HG03280 (cell line): ENCODE results near the gene CDK14.
A peak's percentile ranks its signal among the peaks of the same experiment; 100 is the strongest.

Experiments used
- ATAC-seq: cut with Tn5 transposase; IDR thresholded peaks from one replicate; pipeline ENCODE4 v1.9.1; 2021; ENCODE audit warnings: mild to moderate bottlenecking, moderate library complexity; ENCODE audit not compliant: unreplicated experiment

The CDK14 gene

DNA sequence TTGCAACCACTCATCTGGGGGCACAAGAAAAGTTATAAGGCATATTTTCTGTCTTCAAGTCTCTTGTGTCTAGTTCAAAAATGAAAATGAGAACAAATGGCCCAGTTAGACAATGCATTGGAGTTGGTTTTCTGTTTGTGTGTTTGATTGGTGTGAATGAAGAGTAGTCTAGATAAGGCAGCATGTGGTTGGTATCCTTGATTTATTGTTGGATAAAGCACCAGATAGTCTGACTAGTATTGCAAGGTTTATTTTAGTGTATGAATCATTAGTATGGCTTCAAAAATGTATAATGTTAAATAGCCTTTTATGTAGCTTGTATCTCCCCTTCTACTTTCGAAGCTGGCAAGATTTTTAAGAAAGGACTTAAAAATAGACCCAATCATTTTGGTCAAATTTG is 237.3 kb downstream of the CDK14 start:
- no peak for ATAC-seq

GRCh38 chr7:90834771-90835170 is 238.7 kb downstream of the CDK14 start:
- no peak for ATAC-seq

GRCh38 chr7:90835861-90836260 is 239.7 kb downstream of the CDK14 start:
- ATAC-seq = no peak

GRCh38 chr7:90836937-90837336 is 240.8 kb downstream of the CDK14 start:
- no peak for ATAC-seq

DNA sequence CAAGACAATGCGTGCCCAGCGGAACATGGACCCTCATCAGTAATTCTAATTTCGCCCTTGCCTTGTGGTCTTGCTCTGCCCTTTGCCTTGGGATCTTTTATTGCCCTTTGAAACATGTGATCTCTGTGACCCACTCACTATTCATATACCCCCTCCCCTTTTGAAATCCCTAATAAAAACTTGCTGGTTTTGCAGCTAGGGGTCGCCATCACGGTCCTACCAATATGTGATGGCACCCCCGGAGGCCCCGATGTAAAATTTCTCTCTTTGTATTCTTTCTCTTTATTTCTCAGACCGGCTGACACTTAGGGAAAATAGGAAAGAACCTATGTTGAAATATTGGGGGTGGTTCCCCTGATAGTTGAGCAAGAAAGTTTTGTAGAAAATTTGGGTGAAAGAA is 242.7 kb downstream of the CDK14 start:
- ATAC-seq = no peak

DNA sequence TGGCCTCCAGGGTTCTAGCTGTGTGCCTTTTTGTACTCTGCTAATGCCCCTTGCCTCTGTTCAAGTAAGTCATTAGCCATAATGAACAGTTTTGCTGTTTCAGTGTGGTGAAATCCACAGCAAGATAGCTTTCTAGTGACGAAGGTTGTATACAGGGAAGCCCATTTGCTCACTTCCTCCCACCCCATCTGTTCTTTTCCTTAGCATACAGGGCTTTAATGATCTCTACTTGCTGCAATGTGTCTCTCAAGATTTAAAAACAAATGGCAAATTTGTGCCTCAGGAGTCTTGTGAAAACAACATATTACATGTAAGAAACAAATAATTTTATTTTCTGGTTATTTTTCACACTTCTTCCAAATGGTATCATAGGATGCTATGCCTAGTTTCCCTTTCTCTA is 243.2 kb downstream of the CDK14 start:
- ATAC-seq = no peak

- no peak for ATAC-seq
Measured at GRCh38 chr7:90839727-90840291, 243.7 kb downstream of the CDK14 start.

- ATAC-seq = no peak
Measured at GRCh38 chr7:90841759-90842429, 245.8 kb downstream of the CDK14 start.

- no peak for ATAC-seq
Measured at GRCh38 chr7:90842430-90842788, 246.3 kb downstream of the CDK14 start.

GRCh38 chr7:90843472-90843871 is 247.4 kb downstream of the CDK14 start:
- no peak for ATAC-seq

DNA sequence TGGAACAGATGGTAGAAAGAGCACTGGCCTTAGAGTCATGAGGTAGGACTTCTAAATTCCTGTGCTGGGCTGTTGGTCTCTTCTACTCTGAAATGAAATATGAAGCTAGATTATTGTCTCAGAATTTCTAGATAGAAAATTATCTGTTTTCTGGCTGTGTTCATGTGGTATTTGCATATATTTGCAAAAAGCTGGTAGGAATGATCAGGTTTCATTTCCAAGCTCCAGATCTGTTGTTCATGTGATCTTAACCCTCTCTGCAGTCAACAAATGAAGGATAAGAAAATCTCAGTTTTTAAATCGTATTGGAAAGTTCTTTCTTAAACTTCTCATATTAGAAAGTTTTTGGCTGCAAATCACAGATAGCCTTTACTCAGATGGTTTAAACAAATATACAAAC is 248.3 kb downstream of the CDK14 start:
- no peak for ATAC-seq

GRCh38 chr7:90846192-90846591 is 250.1 kb downstream of the CDK14 start:
- no peak for ATAC-seq

GRCh38 chr7:90850066-90850465 is 253.9 kb downstream of the CDK14 start:
- ATAC-seq = no peak

DNA sequence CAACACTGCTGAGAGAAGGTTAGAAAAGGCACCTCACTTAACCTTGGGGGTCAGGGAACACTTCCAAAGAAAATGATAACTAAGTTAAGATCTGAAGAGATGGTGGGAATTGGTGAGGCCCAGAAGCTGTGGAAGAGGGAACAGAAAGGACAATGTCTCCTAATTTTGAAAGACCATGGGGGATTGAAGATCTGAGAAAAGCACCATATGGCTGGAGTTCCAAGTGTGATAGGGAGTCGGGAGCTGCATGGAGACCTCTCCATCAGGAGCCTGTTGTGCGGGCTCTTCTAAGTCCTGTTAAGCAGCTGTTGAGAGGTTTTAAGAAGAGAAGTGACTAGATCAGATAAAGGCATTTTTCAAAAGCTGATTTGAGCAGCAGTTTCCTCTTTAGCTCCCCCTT is 254.3 kb downstream of the CDK14 start:
- ATAC-seq = no peak

DNA sequence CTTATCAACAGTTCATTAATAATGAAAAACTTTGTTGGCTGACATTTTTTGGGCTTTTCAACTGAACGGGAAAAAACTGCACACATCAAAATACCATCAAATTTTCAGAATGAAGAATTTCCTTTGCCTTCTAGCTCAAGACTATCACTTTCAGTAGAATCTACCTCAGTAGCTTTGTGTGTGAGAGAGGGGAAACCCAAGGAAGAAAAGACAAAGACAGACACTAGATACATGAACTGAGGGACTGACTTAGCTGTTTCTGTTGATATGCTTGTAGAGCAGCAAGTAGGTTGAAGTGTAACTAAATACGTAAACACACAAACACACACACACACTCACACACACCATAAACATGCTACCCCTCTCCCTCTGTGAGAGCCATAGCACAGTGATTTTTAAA is 257.1 kb downstream of the CDK14 start:
- ATAC-seq = no peak

DNA sequence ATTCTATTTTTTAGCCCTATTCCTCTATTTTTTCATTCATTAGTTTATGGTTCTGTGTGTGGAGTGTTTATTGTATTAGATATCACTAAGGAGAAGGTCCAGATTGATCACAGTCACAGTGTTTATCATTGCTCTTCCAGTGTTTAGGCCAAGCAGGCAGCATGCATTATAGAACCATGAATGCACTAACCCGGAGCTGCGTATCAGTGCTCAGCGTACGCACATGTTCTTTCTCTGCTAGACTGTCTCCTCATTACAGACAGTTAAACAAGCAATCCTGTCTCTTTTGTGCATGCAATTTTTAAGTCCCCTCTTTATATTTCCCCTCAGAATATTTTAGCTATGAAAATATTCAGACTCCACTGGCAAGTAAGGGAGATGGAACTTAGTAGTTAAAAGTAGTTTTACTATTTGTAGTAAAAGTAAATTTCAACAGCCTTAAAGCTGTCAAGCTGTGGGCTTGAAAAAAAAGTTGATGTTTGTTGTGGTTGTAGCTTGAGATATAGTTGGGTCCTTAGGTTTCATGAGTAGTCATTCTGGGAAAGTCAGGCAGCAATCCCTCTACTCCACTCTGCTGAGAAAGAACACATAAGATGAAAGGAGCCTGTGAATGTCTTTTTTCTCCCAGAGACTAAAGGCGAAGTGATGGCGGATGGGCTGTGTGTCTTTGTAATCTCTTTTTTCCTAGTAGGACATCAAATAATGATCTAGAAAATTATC is 260.4 kb downstream of the CDK14 start:
- no peak for ATAC-seq

DNA sequence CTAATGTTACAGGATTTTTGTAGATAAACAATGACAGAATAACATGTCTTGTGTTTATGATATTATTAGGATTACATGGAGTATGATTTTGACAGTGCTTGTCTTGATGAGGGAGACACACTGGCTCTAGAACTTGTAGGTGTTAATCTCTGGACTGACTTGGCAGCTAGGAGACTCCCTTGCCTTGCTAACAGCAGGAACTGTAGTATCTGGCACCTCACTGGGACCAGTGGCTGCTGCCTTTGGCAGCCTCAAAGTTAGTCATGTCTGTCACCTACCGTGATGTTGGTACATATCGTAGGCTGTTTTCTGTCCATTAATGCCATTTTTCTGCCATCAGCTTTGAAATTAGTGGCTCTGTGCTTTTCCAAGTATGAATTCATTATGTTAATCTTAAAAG is 261.5 kb downstream of the CDK14 start:
- ATAC-seq = no peak

- peak; percentile 57 for ATAC-seq
Measured at GRCh38 chr7:90858546-90858945, 262.4 kb downstream of the CDK14 start.

- ATAC-seq = no peak
Measured at GRCh38 chr7:90859521-90859920, 263.4 kb downstream of the CDK14 start.

GRCh38 chr7:90864088-90864487 is 268.0 kb downstream of the CDK14 start:
- ATAC-seq = no peak

GRCh38 chr7:90869335-90869734 is 273.2 kb downstream of the CDK14 start:
- no peak for ATAC-seq

GRCh38 chr7:90876701-90877100 is 280.6 kb downstream of the CDK14 start:
- no peak for ATAC-seq
